ENCODE data around the gene KIAA0408. TPM values are rescaled to one million over a fixed set of nuclear protein-coding genes. Genes with fewer than 3 reads are reported as not detected.

The KIAA0408 gene
- total and polyA plus RNA-seq, 2 experiments from 2014 or later: 0.27 to 2.0 TPM

DNA sequence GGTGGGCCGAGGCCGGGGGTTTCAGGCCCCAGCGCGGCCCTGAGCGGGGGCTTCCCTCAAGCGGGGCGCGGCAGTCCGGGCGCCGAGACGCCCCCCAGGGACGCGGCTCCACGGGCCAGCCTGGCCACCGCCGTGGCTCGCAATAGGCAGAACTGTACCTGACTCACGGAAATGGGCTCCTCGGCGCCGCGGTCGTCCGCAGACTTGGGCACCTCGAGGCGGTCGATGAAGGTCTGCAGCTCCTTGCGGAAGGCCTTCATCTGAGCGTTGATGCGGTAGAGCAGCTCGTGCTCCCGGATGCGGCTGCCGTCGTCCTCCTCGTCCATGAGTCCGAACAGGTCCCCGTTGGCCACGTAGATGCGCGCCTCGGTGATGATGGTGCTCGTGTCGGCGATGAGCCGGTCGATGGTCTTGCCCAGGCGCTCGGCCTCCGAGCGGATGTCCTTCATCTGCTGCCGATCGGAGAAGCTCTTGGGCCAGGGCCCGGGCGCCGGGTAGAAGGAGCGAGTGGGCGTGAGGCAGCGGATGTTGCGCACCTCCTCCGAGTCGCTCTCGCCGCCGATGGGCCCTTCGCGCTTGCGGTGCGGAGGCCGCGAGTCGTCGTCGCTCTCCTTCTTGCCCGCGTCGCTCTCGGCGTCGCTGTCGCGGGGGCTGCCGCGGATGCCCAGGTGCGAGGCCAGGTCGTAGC, 16.1 kb upstream of the KIAA0408 start:
- no peaks in the 10 kb centered on the region for H3K36me3 ChIP-seq
- no peak for DNase-seq (ENCODE audit: low read depth in 1 of 2, low spot score in 1 of 2)
- no peak overlapping the region for H3K27ac ChIP-seq
- H3K4me3 ChIP-seq: no peak overlapping the region
- no peaks in the 10 kb centered on the region for H3K9me3 ChIP-seq (ENCODE audit: low read depth)
- TF ChIP-seq, protein P1, sequence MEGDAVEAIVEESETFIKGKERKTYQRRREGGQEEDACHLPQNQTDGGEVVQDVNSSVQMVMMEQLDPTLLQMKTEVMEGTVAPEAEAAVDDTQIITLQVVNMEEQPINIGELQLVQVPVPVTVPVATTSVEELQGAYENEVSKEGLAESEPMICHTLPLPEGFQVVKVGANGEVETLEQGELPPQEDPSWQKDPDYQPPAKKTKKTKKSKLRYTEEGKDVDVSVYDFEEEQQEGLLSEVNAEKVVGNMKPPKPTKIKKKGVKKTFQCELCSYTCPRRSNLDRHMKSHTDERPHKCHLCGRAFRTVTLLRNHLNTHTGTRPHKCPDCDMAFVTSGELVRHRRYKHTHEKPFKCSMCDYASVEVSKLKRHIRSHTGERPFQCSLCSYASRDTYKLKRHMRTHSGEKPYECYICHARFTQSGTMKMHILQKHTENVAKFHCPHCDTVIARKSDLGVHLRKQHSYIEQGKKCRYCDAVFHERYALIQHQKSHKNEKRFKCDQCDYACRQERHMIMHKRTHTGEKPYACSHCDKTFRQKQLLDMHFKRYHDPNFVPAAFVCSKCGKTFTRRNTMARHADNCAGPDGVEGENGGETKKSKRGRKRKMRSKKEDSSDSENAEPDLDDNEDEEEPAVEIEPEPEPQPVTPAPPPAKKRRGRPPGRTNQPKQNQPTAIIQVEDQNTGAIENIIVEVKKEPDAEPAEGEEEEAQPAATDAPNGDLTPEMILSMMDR (IDR thresholded peaks at IDR 0.05; ENCODE audit: low read depth, low read length): no peak
- H3K27me3 ChIP-seq: no peaks in the 10 kb centered on the region
- no peaks in the 10 kb centered on the region for H3K4me1 ChIP-seq (ENCODE audit: low read depth)

DNA sequence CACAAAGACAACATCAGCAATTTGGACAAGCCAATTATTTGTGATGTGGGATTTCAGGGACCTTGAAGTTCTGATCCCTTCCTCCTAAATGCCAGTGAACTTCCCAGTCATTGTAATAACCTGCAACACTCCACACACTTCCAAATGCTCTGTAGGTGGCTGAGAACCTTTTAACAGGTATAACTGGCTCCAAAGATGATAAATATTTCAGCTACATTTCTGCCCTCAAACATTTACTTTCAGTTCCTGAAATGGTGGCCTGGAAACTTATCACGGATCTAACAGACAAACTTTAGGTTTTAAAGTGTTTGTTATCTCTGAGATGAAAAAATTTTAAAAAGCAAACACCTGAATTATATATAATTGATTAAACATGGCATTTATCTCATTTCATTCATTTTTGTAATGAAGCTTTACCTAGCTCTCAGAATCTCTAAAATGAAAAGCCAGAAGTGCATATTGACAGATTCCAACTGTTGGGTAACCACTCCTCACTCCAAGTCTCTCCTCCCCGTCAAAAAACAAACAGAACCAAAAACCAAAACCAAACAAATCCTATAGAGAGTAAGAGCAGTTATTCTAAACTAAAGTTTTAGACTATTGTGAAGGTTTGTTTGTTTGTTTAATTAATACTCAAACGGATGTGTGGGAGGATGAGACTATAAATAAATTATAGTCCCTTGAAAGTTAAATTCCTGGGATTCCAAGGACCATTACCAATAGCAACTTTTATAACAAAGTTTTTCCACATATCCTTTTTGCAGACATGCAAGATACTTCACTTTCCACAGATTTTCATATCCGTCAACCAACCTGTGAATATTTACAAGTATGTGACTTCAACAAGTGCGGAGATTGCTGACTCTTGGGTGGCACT, 12.4 kb upstream of the KIAA0408 start:
- no peak overlapping the region for H3K27ac ChIP-seq
- H3K36me3 ChIP-seq: no peaks in the 10 kb centered on the region
- no peaks in the 10 kb centered on the region for H3K4me1 ChIP-seq (ENCODE audit: low read depth)
- H3K27me3 ChIP-seq: no peaks in the 10 kb centered on the region
- no peak overlapping the region for H3K4me3 ChIP-seq
- TF ChIP-seq, protein P1 (IDR thresholded peaks at IDR 0.05; ENCODE audit: low read depth, low read length): no peak
- H3K9me3 ChIP-seq (ENCODE audit: low read depth): no peaks in the 10 kb centered on the region
- DNase-seq (ENCODE audit: low read depth in 1 of 2, low spot score in 1 of 2): no peak

DNA sequence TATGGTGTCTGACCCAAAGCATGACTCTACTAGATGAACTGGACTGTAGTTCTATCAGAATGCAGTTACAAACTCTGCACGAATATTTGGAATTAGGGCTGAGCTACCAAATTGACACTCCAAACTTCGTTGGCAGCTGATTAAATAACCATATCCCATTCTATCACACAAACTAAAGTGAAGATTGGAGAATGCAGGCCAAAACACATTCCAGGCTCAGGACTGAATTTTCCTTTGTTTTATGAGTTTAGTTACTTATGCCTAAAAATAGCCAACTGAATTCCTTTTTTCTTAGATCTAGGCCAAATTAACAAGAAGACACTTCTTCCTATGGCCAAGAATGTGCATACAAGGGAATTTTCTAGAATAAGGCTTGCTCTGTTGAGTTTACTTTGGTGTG, 9.7 kb upstream of the KIAA0408 start:
- H3K27ac ChIP-seq: no peak overlapping the region
- DNase-seq (ENCODE audit: low read depth in 1 of 2, low spot score in 1 of 2): no peak

DNA sequence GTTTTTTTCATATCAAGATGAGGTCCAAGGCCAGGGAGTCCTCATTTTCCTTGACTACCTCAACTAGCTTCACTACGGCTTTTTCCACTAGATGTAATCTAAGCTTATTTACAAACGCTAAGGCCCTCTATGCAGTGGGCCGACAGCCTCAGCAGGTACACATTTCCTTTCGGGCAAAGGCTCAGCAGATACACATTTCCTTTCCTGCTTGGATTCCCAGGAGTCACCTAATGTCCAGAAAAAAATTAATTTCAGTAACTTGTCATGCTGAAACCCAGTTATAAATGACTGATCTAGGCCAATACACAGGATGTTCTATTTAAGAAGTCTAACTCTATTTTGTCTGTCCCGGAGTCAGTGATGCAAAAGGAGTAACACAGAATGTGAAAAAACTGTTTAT, 7.2 kb upstream of the KIAA0408 start:
- DNase-seq (ENCODE audit: low read depth in 1 of 2, low spot score in 1 of 2): no peak
- Histone ChIP-seq H3K9me3 (ENCODE audit: low read depth) (no peaks in the 10 kb centered on the region), H3K27me3 (no peaks in the 10 kb centered on the region), H3K27ac (no peak overlapping the region), H3K4me1 (ENCODE audit: low read depth) (peaks cover 9% of the 10 kb centered on the region), H3K4me3 (no peak overlapping the region), H3K36me3 (no peaks in the 10 kb centered on the region)
- TF ChIP-seq, protein P1 (IDR thresholded peaks at IDR 0.05; ENCODE audit: low read depth, low read length): no peak

More for the DNA sequence above, 9.7 kb upstream of the KIAA0408 start:
- Histone ChIP-seq H3K4me3 (no peak overlapping the region), H3K27me3 (no peaks in the 10 kb centered on the region), H3K9me3 (ENCODE audit: low read depth) (no peaks in the 10 kb centered on the region), H3K36me3 (no peaks in the 10 kb centered on the region), H3K4me1 (ENCODE audit: low read depth) (no peaks in the 10 kb centered on the region)
- TF ChIP-seq, protein P1 (IDR thresholded peaks at IDR 0.05; ENCODE audit: low read depth, low read length): no peak

DNA sequence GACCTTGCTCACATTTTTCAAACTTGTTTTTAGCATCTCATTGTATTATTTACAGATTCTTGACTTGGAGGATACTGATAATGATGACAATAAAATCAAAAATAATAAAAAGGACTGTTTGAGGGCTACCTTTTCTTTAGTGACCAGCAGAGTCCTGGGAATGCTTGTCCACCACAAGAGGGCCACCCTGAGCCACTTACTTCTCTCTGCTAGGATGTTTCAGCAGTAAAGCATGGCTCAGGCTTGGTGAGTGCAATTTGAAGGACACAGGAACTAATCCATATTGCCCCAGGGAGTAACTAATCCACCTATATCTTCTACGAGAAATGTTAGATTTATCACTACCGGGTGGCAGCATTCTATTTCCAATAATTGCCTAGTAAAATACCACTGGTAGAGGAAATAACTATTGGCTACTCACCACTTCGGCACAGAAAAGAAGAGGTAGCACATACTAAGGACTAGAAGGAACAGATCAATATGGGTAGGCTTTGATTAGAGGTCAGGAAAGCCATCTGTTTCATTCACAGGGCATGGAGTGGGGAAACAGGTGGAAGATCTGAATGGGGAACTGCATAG, 5.8 kb upstream of the KIAA0408 start:
- DNase-seq (ENCODE audit: low read depth in 1 of 2, low spot score in 1 of 2): peak; percentile 77 to 80
- Histone ChIP-seq H3K9me3 (ENCODE audit: low read depth) (no peaks in the 10 kb centered on the region), H3K4me1 (ENCODE audit: low read depth) (peaks cover 13% of the 10 kb centered on the region), H3K27ac (no peak overlapping the region), H3K27me3 (no peaks in the 10 kb centered on the region), H3K4me3 (no peak overlapping the region), H3K36me3 (no peaks in the 10 kb centered on the region)
- TF ChIP-seq, protein P1 (IDR thresholded peaks at IDR 0.05; ENCODE audit: low read depth, low read length): peak; percentile 97
